Smooth muscle cell (in vitro differentiated cells): ENCODE results near the gene PIGS. TPM values are rescaled to one million over a fixed set of nuclear protein-coding genes. Genes with fewer than 3 reads are reported as not detected.

ENCODE experiments used
- DNase-seq: peaks from one replicate; lab custom pipeline; 2025; ENCODE audit not compliant: unreplicated experiment; lab: John Stamatoyannopoulos, UW
- H2AFZ ChIP-seq: fragments of 200-600 bp; sonication (generic); 2 replicates; pipeline ENCODE4 v1.6.0; 2016; ENCODE audit warnings: antibody characterized with exemption, low read depth, mild to moderate bottlenecking
- H3F3A ChIP-seq: fragments of 200-600 bp; sonication (generic); 2 replicates; pipeline ENCODE4 v1.6.0; 2017; ENCODE audit warnings: antibody characterized with exemption, low read depth
- H3K27ac ChIP-seq: fragments of 200-600 bp; sonication (generic); 2 replicates; pipeline ENCODE4 v1.5.1; 2016; ENCODE audit warnings: low read depth, mild to moderate bottlenecking
- H3K27me3 ChIP-seq: fragments of 200-600 bp; sonication (generic); 2 replicates; pipeline ENCODE4 v1.6.1; 2016; ENCODE audit warnings: low read depth, mild to moderate bottlenecking
- H3K36me3 ChIP-seq: fragments of 200-600 bp; sonication (generic); 2 replicates; pipeline ENCODE4 v1.5.1; 2016; ENCODE audit warnings: low read depth
- H3K4me1 ChIP-seq: fragments of 200-600 bp; sonication (generic); 2 replicates; pipeline ENCODE4 v1.5.1; 2016; ENCODE audit warnings: low read depth
- H3K4me2 ChIP-seq: fragments of 200-600 bp; sonication (generic); 2 replicates; pipeline ENCODE4 v1.6.0; 2016; ENCODE audit warnings: mild to moderate bottlenecking
- H3K4me3 ChIP-seq: fragments of 200-600 bp; sonication (generic); 2 replicates; pipeline ENCODE4 v1.5.1; 2016; ENCODE audit warnings: mild to moderate bottlenecking
- H3K79me2 ChIP-seq: fragments of 200-600 bp; sonication (generic); 2 replicates; pipeline ENCODE4 v1.6.0; 2016; ENCODE audit warnings: low read depth, mild to moderate bottlenecking
- H3K9ac ChIP-seq: fragments of 200-600 bp; sonication (generic); 2 replicates; pipeline ENCODE4 v1.6.0; 2016; ENCODE audit warnings: low read depth
- H3K9me3 ChIP-seq: fragments of 200-600 bp; sonication (generic); replicated peaks from 2 replicates; pipeline ENCODE4 v1.5.1; 2016; ENCODE audit warnings: low read depth
- H4K20me1 ChIP-seq: fragments of 200-600 bp; sonication (generic); 2 replicates; pipeline ENCODE4 v1.6.0; 2016; ENCODE audit warnings: low read depth
- WGBS: methylation state at CpG from one replicate; pipeline ENCODE4 v1.1.7; 2016; ENCODE audit warnings: low lambda C conversion rate; 5-methylcytosine and 5-hydroxymethylcytosine counted together
- polyA plus RNA-seq: library from polyadenylated mRNA; unstranded; fragments of >200 nt; fragmentation: Nextera tagmentation; extraction: Ambion mirVana; gene quantifications from 2 replicates; pipeline ENCODE4 v1.2.1, GENCODE V29; 2016
- total RNA-seq: library from RNA; depleted of rRNA; stranded (reverse); fragments of >200 nt; gene quantifications from 2 replicates; pipeline ENCODE4 v1.2.3, GENCODE V29; 2014
- TF ChIP-seq, protein P1 (sequence below): fragments of 200-600 bp; sonication (generic); IDR thresholded peaks from 2 replicates; pipeline ENCODE4 v1.5.1; 2017; ENCODE audit warnings: borderline replicate concordance, mild to moderate bottlenecking, antibody characterized with exemption; ENCODE audit not compliant: insufficient read depth, poor library complexity, severe bottlenecking

Gene PIGS
- total and polyA plus RNA-seq, 2 experiments from 2014 or later, result 61.3 to 69.2 TPM

GRCh38 chr17:28585851-28586250 lies 14.5 kb upstream of the PIGS start:
- H3K9ac ChIP-seq, result no peak overlapping the region
- no peaks in the 10 kb centered on the region for H3K79me2 ChIP-seq
- H2AFZ ChIP-seq, result no peak overlapping the region
- H4K20me1 ChIP-seq, result no peaks in the 10 kb centered on the region
- H3K4me3 ChIP-seq, result no peak overlapping the region
- peaks cover 4% of the 10 kb centered on the region for H3K36me3 ChIP-seq
- H3K4me2 ChIP-seq, result no peak overlapping the region
- H3K27me3 ChIP-seq, result no peaks in the 10 kb centered on the region
- no peaks in the 10 kb centered on the region for H3F3A ChIP-seq
- TF ChIP-seq, protein P1, sequence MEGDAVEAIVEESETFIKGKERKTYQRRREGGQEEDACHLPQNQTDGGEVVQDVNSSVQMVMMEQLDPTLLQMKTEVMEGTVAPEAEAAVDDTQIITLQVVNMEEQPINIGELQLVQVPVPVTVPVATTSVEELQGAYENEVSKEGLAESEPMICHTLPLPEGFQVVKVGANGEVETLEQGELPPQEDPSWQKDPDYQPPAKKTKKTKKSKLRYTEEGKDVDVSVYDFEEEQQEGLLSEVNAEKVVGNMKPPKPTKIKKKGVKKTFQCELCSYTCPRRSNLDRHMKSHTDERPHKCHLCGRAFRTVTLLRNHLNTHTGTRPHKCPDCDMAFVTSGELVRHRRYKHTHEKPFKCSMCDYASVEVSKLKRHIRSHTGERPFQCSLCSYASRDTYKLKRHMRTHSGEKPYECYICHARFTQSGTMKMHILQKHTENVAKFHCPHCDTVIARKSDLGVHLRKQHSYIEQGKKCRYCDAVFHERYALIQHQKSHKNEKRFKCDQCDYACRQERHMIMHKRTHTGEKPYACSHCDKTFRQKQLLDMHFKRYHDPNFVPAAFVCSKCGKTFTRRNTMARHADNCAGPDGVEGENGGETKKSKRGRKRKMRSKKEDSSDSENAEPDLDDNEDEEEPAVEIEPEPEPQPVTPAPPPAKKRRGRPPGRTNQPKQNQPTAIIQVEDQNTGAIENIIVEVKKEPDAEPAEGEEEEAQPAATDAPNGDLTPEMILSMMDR, result no peak
- no peak overlapping the region for H3K27ac ChIP-seq
- H3K9me3 ChIP-seq, result no peaks in the 10 kb centered on the region
- H3K4me1 ChIP-seq, result no peaks in the 10 kb centered on the region
- 98% methylated on average over 3 of the region's 3 CpGs for WGBS
- no peak for DNase-seq

GRCh38 chr17:28584434-28584833 lies 13.1 kb upstream of the PIGS start:
- Histone ChIP-seq H3K9ac (no peak overlapping the region), H3K9me3 (no peaks in the 10 kb centered on the region), H2AFZ (no peak overlapping the region), H4K20me1 (no peaks in the 10 kb centered on the region), H3K4me1 (no peaks in the 10 kb centered on the region), H3K27ac (no peak overlapping the region), H3K27me3 (no peaks in the 10 kb centered on the region), H3F3A (no peaks in the 10 kb centered on the region), H3K4me3 (no peak overlapping the region), H3K36me3 (peaks cover 4% of the 10 kb centered on the region), H3K4me2 (no peak overlapping the region), H3K79me2 (no peaks in the 10 kb centered on the region)
- WGBS, result 95% methylated on average over 3 of the region's 3 CpGs
- no peak for DNase-seq
- TF ChIP-seq, protein P1, result no peak

- Histone ChIP-seq H3K4me1 (no peaks in the 10 kb centered on the region), H3K9me3 (no peaks in the 10 kb centered on the region), H3K36me3 (peaks cover 4% of the 10 kb centered on the region), H3K4me3 (no peak overlapping the region), H3K9ac (no peak overlapping the region), H2AFZ (no peak overlapping the region), H3F3A (peaks cover 3% of the 10 kb centered on the region), H3K27ac (no peak overlapping the region), H3K27me3 (no peaks in the 10 kb centered on the region), H3K79me2 (no peaks in the 10 kb centered on the region), H4K20me1 (no peaks in the 10 kb centered on the region), H3K4me2 (no peak overlapping the region)
- WGBS, result 98% methylated on average over 2 of the region's 2 CpGs
- no peak for DNase-seq
- TF ChIP-seq, protein P1, result no peak
Measured at GRCh38 chr17:28582513-28582912, 11.2 kb upstream of the PIGS start.

- Histone ChIP-seq H3K9ac (no peak overlapping the region), H3K4me2 (no peak overlapping the region), H3K27ac (no peak overlapping the region), H3K27me3 (no peaks in the 10 kb centered on the region), H3K4me3 (no peak overlapping the region), H3K36me3 (peaks cover 4% of the 10 kb centered on the region), H3K79me2 (no peaks in the 10 kb centered on the region), H3K4me1 (peaks cover 2% of the 10 kb centered on the region), H2AFZ (no peak overlapping the region), H3F3A (peaks cover 3% of the 10 kb centered on the region), H3K9me3 (no peaks in the 10 kb centered on the region), H4K20me1 (no peaks in the 10 kb centered on the region)
- DNase-seq, result no peak
- TF ChIP-seq, protein P1, result no peak
- WGBS, result 100% methylated on average over 3 of the region's 3 CpGs
Measured at GRCh38 chr17:28580959-28581358, 9.6 kb upstream of the PIGS start.
